Parathyroid adenoma (tissue), 2 donors: ENCODE data around the gene STPG4.

ENCODE experiments used
- H2AFZ ChIP-seq: fragments of 300-600 bp; sonication (generic); one replicate; pipeline ENCODE4 v1.7.0; 2017; ENCODE audit warnings: antibody characterized with exemption, mild to moderate bottlenecking
- H3K27ac ChIP-seq: fragments of 300-600 bp; sonication (generic); one replicate; pipeline ENCODE4 v1.7.0; 2017
- H3K27me3 ChIP-seq: fragments of 300-600 bp; sonication (generic); one replicate; pipeline ENCODE4 v1.7.0; 2017; ENCODE audit warnings: low read length; ENCODE audit not compliant: control insufficient read depth, insufficient read depth
- H3K36me3 ChIP-seq: fragments of 300-600 bp; sonication (generic); one replicate; pipeline ENCODE4 v1.7.0; 2017; ENCODE audit warnings: low read length; ENCODE audit not compliant: control insufficient read depth, insufficient read depth
- H3K4me1 ChIP-seq: fragments of 300-600 bp; sonication (generic); one replicate; pipeline ENCODE4 v1.7.0; 2017; ENCODE audit warnings: control low read depth
- H3K4me2 ChIP-seq: fragments of 300-600 bp; sonication (generic); one replicate; pipeline ENCODE4 v1.7.0; 2017; ENCODE audit warnings: low read length
- H3K4me3 ChIP-seq: fragments of 300-600 bp; sonication (generic); one replicate; pipeline ENCODE4 v1.7.0; 2017; ENCODE audit warnings: low read depth, low read length
- H3K79me2 ChIP-seq: fragments of 300-600 bp; sonication (generic); one replicate; pipeline ENCODE4 v1.7.0; 2017; ENCODE audit warnings: control low read depth
- H3K9ac ChIP-seq: fragments of 300-600 bp; sonication (generic); one replicate; pipeline ENCODE4 v1.7.0; 2017; ENCODE audit warnings: mild to moderate bottlenecking
- H3K9me3 ChIP-seq: fragments of 300-600 bp; sonication (generic); one replicate; pipeline ENCODE4 v1.7.0; 2017; ENCODE audit warnings: low read length; ENCODE audit not compliant: control insufficient read depth
- CTCF ChIP-seq: fragments of 300-600 bp; sonication (generic); IDR thresholded peaks from one replicate; pipeline ENCODE4 v1.7.0; 2017; ENCODE audit warnings: antibody characterized with exemption, mild to moderate bottlenecking
- donor health status: primary hyperparathyroidism.

Gene STPG4

GRCh38 chr2:47048801-47049480, 106.2 kb downstream of the STPG4 start:
- Histone ChIP-seq H3K27me3 (no peaks in the 10 kb centered on the region), H3K9me3 (no peaks in the 10 kb centered on the region), H3K9ac (no peak overlapping the region), H3K4me2 (no peak overlapping the region), H3K79me2 (no peaks in the 10 kb centered on the region), H3K4me3 (no peak overlapping the region), H3K36me3 (no peaks in the 10 kb centered on the region), H3K27ac (no peak overlapping the region), H2AFZ (no peak overlapping the region), H3K4me1 (peaks cover 3% of the 10 kb centered on the region)
- TF ChIP-seq CTCF, result no peak

- Histone ChIP-seq H3K4me3 (no peak overlapping the region), H3K9me3 (no peaks in the 10 kb centered on the region), H3K27ac (no peak overlapping the region), H3K9ac (no peak overlapping the region), H3K4me2 (no peak overlapping the region), H2AFZ (no peak overlapping the region), H3K27me3 (no peaks in the 10 kb centered on the region), H3K79me2 (no peaks in the 10 kb centered on the region), H3K36me3 (no peaks in the 10 kb centered on the region), H3K4me1 (peaks cover 3% of the 10 kb centered on the region)
- no peak for TF ChIP-seq CTCF
Observed at GRCh38 chr2:47046271-47046670, 108.8 kb downstream of the STPG4 start.

- H3K79me2 ChIP-seq, result no peaks in the 10 kb centered on the region
- no peaks in the 10 kb centered on the region for H3K36me3 ChIP-seq
- no peak for TF ChIP-seq CTCF
- H3K27me3 ChIP-seq, result no peaks in the 10 kb centered on the region
- no peak overlapping the region for H3K4me2 ChIP-seq
- H3K4me3 ChIP-seq, result no peak overlapping the region
- no peaks in the 10 kb centered on the region for H3K9me3 ChIP-seq
- no peak overlapping the region for H2AFZ ChIP-seq
- no peak overlapping the region for H3K27ac ChIP-seq
- H3K4me1 ChIP-seq, result no peaks in the 10 kb centered on the region
- no peak overlapping the region for H3K9ac ChIP-seq
Observed at GRCh38 chr2:47043891-47044239, 111.2 kb downstream of the STPG4 start.

- H3K9me3 ChIP-seq, result no peaks in the 10 kb centered on the region
- no peak overlapping the region for H2AFZ ChIP-seq
- H3K27ac ChIP-seq, result no peak overlapping the region
- H3K36me3 ChIP-seq, result no peaks in the 10 kb centered on the region
- no peak for TF ChIP-seq CTCF
- no peak overlapping the region for H3K9ac ChIP-seq
- no peaks in the 10 kb centered on the region for H3K79me2 ChIP-seq
- H3K4me2 ChIP-seq, result no peak overlapping the region
- H3K4me1 ChIP-seq, result no peaks in the 10 kb centered on the region
- H3K4me3 ChIP-seq, result no peak overlapping the region
- H3K27me3 ChIP-seq, result no peaks in the 10 kb centered on the region
Observed at GRCh38 chr2:47043142-47043890, 111.8 kb downstream of the STPG4 start.
